Uterus (tissue), 4 donors: Measurements from ENCODE around the gene ABCA12. TPM values are rescaled to one million over a fixed set of nuclear protein-coding genes. Genes with fewer than 3 reads are reported as not detected.

Experiments
- DNase-seq, 2 donors: peaks; one replicate each; pipeline ENCODE4 v3.0.0-alpha.2; 2019 to 2020
- H3K27ac ChIP-seq, 2 donors: fragments of 200-600 bp; sonication (generic); 1 replicate in 1 of 2; 2 replicates in 1 of 2; pipeline ENCODE4 v1.5.1; 2016 to 2018
- H3K27me3 ChIP-seq, 2 donors: fragments of 200-600 bp; sonication (generic); one replicate each; pipeline ENCODE4 v1.5.1; 2018 to 2019; ENCODE audit warnings: control low read depth in 1 of 2
- H3K36me3 ChIP-seq, 2 donors: fragments of 200-600 bp; sonication (generic); one replicate each; pipeline ENCODE4 v1.5.1; 2019; ENCODE audit warnings: control low read depth in 1 of 2
- H3K4me1 ChIP-seq, 2 donors: fragments of 200-600 bp; sonication (generic); one replicate each; pipeline ENCODE4 v1.5.1; 2018 to 2019; ENCODE audit warnings: control low read depth in 1 of 2
- H3K4me3 ChIP-seq, 2 donors: fragments of 200-600 bp; sonication (generic); 1 replicate in 1 of 2; 2 replicates in 1 of 2; pipeline ENCODE4 v1.5.1; 2018 to 2019; ENCODE audit warnings: mild to moderate bottlenecking in 1 of 2
- H3K9me3 ChIP-seq, 2 donors: fragments of 200-600 bp; sonication (generic); one replicate each; pipeline ENCODE4 v1.5.1; 2019; ENCODE audit warnings: control low read depth in 1 of 2
- CTCF ChIP-seq, 4 experiments: fragments of 200-600 bp in 2 of 4; fragments of 450-650 bp in 2 of 4; sonication (generic) in 2 of 4; IDR thresholded peaks; one replicate each; pipeline ENCODE4 v1.5.1; 2016 to 2019; ENCODE audit warnings: antibody characterized with exemption in 4 of 4, mild to moderate bottlenecking in 2 of 4, moderate library complexity in 1 of 4
- POLR2A ChIP-seq, 2 donors: fragments of 450-650 bp; IDR thresholded peaks; one replicate each; pipeline ENCODE4 v1.6.1; 2016; ENCODE audit warnings: antibody characterized with exemption in 2 of 2, mild to moderate bottlenecking in 1 of 2, moderate library complexity in 1 of 2
- intact Hi-C: fragments of 100-400 bp; cut with DNase I; formaldehyde crosslinking; loops from one replicate; pipeline ENCODE4 v1.15.1; 2023; ENCODE audit warnings: low total_unique reads
- total RNA-seq, 4 donors: library from RNA; depleted of rRNA in 3 of 4; stranded (reverse); fragments of >200 nt in 3 of 4; gene quantifications; one replicate each; pipeline versions ENCODE4 v1.1.0 to v1.2.4, GENCODE V29; 2014 to 2023
- donor health status: DM: yes; HTN: yes; CAD: no.

ABCA12 gene
- total RNA-seq, 4 donors from 2014 or later = 0.14 TPM; not detected in 3

DNA sequence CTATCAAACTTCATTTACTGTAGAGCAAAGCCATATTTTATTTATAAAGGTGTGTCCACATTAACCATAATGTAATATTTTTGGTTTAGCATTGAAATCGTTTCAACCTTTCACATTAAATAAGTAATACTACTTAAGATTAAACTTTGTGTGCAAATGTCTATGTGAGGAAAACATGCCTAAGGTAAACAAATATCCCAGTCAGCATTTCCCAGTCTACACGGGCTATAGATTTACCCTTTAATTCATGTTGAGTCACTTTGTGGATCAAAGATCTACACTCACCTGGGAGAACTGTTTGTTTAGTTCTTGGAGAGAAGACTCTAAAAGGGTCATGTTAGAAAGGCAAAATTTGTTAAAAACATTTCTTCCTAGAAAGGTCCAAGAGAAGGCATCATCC lies 89.1 kb downstream of the ABCA12 start:
- TF ChIP-seq POLR2A (IDR thresholded peaks at IDR 0.05) = no peak
- no peak for TF ChIP-seq CTCF (IDR thresholded peaks at IDR 0.05)
- intact Hi-C loops = no loop called here

GRCh38 chr2:215038421-215038820 lies 100.0 kb downstream of the ABCA12 start:
- H3K27ac ChIP-seq = no peak overlapping the region
- TF ChIP-seq POLR2A (IDR thresholded peaks at IDR 0.05) (no peak), CTCF (IDR thresholded peaks at IDR 0.05) (no peak)
- no peak overlapping the region for H3K4me3 ChIP-seq
- no peaks in the 10 kb centered on the region for H3K27me3 ChIP-seq
- H3K4me1 ChIP-seq = no peaks in the 10 kb centered on the region
- DNase-seq = no peak
- intact Hi-C loops = no loop called here
- H3K36me3 ChIP-seq = no peaks in the 10 kb centered on the region
- H3K9me3 ChIP-seq = no peaks in the 10 kb centered on the region

More for the DNA sequence above, 89.1 kb downstream of the ABCA12 start:
- DNase-seq = no peak
- Histone ChIP-seq H3K36me3 (no peaks in the 10 kb centered on the region), H3K27ac (no peak overlapping the region), H3K4me3 (no peak overlapping the region), H3K27me3 (no peaks in the 10 kb centered on the region), H3K4me1 (no peaks in the 10 kb centered on the region), H3K9me3 (no peaks in the 10 kb centered on the region)

- TF ChIP-seq CTCF (IDR thresholded peaks at IDR 0.05) (no peak), POLR2A (IDR thresholded peaks at IDR 0.05) (no peak)
- H3K27me3 ChIP-seq = no peaks in the 10 kb centered on the region
- intact Hi-C loops = no loop called here
- no peak overlapping the region for H3K4me3 ChIP-seq
- H3K9me3 ChIP-seq = no peaks in the 10 kb centered on the region
- no peak for DNase-seq
- H3K27ac ChIP-seq = no peak overlapping the region
- H3K36me3 ChIP-seq = no peaks in the 10 kb centered on the region
- H3K4me1 ChIP-seq = no peaks in the 10 kb centered on the region
Observed at GRCh38 chr2:215036314-215036713, 102.1 kb downstream of the ABCA12 start.

DNA sequence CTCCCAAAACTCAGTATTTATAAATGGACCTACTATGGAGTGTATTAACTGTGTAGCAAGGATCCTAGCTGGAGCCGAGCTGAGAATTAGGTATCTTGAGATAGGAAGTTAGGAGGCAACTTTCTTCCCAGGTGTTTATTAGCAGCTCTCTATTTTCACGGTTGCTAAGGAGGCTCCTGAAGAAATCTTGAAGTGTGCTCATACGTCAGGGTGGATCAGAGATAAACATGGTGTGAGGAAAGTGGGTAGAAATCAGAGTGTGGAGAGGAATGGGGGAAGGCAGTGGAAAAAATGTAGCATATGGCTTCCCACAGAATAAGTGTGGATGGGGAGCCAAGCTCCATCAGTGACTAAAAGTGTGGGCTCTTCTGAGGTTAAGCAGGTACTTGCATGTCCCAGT lies 104.3 kb downstream of the ABCA12 start:
- H3K4me1 ChIP-seq = no peaks in the 10 kb centered on the region
- H3K4me3 ChIP-seq = no peak overlapping the region
- no peaks in the 10 kb centered on the region for H3K27me3 ChIP-seq
- TF ChIP-seq CTCF (IDR thresholded peaks at IDR 0.05) (no peak), POLR2A (IDR thresholded peaks at IDR 0.05) (no peak)
- no peaks in the 10 kb centered on the region for H3K36me3 ChIP-seq
- H3K9me3 ChIP-seq = no peaks in the 10 kb centered on the region
- no peak overlapping the region for H3K27ac ChIP-seq
- DNase-seq = no peak
- intact Hi-C loops = no loop called here

- Histone ChIP-seq H3K4me3 (no peak overlapping the region), H3K36me3 (no peaks in the 10 kb centered on the region)
- intact Hi-C loops = no loop called here
Observed at GRCh38 chr2:215032153-215032552, 106.3 kb downstream of the ABCA12 start.

More at GRCh38 chr2:215032153-215032552, 106.3 kb downstream of the ABCA12 start:
- Histone ChIP-seq H3K9me3 (no peaks in the 10 kb centered on the region), H3K27ac (no peak overlapping the region), H3K27me3 (no peaks in the 10 kb centered on the region), H3K4me1 (no peaks in the 10 kb centered on the region)
- no peak for DNase-seq
- no peak for TF ChIP-seq POLR2A (IDR thresholded peaks at IDR 0.05)
- no peak for TF ChIP-seq CTCF (IDR thresholded peaks at IDR 0.05)
